K562 (cell line): ENCODE data around the gene MTRF1L. TPM values are rescaled to one million over a fixed set of nuclear protein-coding genes. Genes with fewer than 3 reads are reported as not detected.
"Not testable (repeated sequence)": the region's sequence is repeated elsewhere in the genome, so short reads cannot be mapped to it uniquely, and the experiment has no call there.

Experiments
- ATAC-seq: fragments of 200-7000 bp; cut with Tn5 transposase; 3 replicates; pipeline ENCODE4 v1.9.1; 2020; ENCODE audit warnings: moderate library complexity
- BruUV-seq: library from RNA; stranded (reverse); fragments of 400-500 nt; replicated peaks from 2 replicates; lab custom pipeline; 2021; lab: Mats Ljungman, UMichigan
- CTCF ChIA-PET: fragments of 300-600 bp; formaldehyde crosslinking; extraction: SDS; loops from one replicate; lab custom pipeline; 2021; ENCODE audit warnings: low intra/inter-chr PET ratio; lab: Yijun Ruan, JAX
- POLR2A ChIA-PET: fragments of 300-600, 350-650 bp; sonication (Branson Sonifier 250); formaldehyde crosslinking; extraction: SDS; loops from one replicate; lab custom pipeline; 2021; ENCODE audit warnings: antibody characterized with exemption, inconsistent platforms; lab: Yijun Ruan, JAX
- DNase-seq, 4 experiments: peaks; one replicate each; pipeline versions ENCODE4 v3.0.0 to v3.0.0-alpha.2; 2011 to 2018; ENCODE audit warnings: low spot score in 3 of 4, mixed read lengths in 3 of 4; ENCODE audit errors: extremely low read depth in 1 of 4
- FAIRE-seq: peaks from 2 replicates; lab custom pipeline; 2011; peaks lifted over from hg19 to GRCh38; lab: Jason Lieb, UNC
- H2AFZ ChIP-seq: 2 replicates; pipeline ENCODE4 v1.6.0; 2011; ENCODE audit warnings: low read depth, low read length, control low read depth, inconsistent platforms
- H3K27ac ChIP-seq: fragments of 200-600 bp; 3 replicates; pipeline ENCODE4 v1.8.0; 2011; ENCODE audit warnings: low read depth, mild to moderate bottlenecking, control low read depth, inconsistent platforms, low read length, moderate library complexity, mixed read lengths; ENCODE audit errors: extremely low read depth
- H3K27me3 ChIP-seq, 2 experiments: fragments of 300-600 bp in 1 of 2; 2 replicates in 1 of 2; 3 replicates in 1 of 2; pipeline versions ENCODE4 v1.6.0 to v1.8.0; 2011; ENCODE audit warnings: inconsistent platforms in 2 of 2, low read length in 2 of 2, mild to moderate bottlenecking in 1 of 2, mixed read lengths in 1 of 2, moderate library complexity in 1 of 2; ENCODE audit not compliant: control insufficient read depth in 2 of 2, insufficient read depth in 2 of 2
- H3K36me3 ChIP-seq: fragments of 300-600 bp; 3 replicates; pipeline ENCODE4 v1.8.0; 2011; ENCODE audit warnings: mild to moderate bottlenecking, low read length, inconsistent platforms; ENCODE audit not compliant: control insufficient read depth, insufficient read depth
- H3K4me1 ChIP-seq, 2 experiments: fragments of 200-600 bp in 1 of 2; replicated peaks in 1 of 2; 2 replicates in 1 of 2; 3 replicates in 1 of 2; pipeline versions ENCODE4 v1.5.1 to v1.8.0; 2011; ENCODE audit warnings: inconsistent platforms in 2 of 2, low read length in 2 of 2, mild to moderate bottlenecking in 1 of 2, mixed read lengths in 1 of 2, moderate library complexity in 1 of 2; ENCODE audit not compliant: control insufficient read depth in 2 of 2, insufficient read depth in 2 of 2
- H3K4me2 ChIP-seq: 2 replicates; pipeline ENCODE4 v1.6.1; 2011; ENCODE audit warnings: low read length, control low read depth, inconsistent platforms, mixed read lengths; ENCODE audit not compliant: insufficient read depth
- H3K4me3 ChIP-seq: fragments of 200-600 bp; sonication (generic), shearing (Covaris generic); 2 replicates; pipeline ENCODE4 v1.5.1; 2016; ENCODE audit warnings: control low read depth, inconsistent platforms
- H3K79me2 ChIP-seq: fragments of 200-600 bp; 3 replicates; pipeline ENCODE4 v1.8.0; 2011; ENCODE audit warnings: low read length, inconsistent platforms; ENCODE audit not compliant: control insufficient read depth, insufficient read depth
- H3K9ac ChIP-seq, 2 experiments: 2 replicates each; pipeline versions ENCODE4 v1.6.0 to v1.6.1; 2011; ENCODE audit warnings: low read depth in 2 of 2, low read length in 2 of 2, control low read depth in 1 of 2, inconsistent platforms in 1 of 2, mild to moderate bottlenecking in 1 of 2, mixed read lengths in 1 of 2; ENCODE audit not compliant: insufficient read depth in 1 of 2
- H3K9me1 ChIP-seq: one replicate; pipeline ENCODE4 v1.6.0; 2011; ENCODE audit warnings: inconsistent platforms, mild to moderate bottlenecking, low read length, moderate library complexity; ENCODE audit not compliant: control insufficient read depth, insufficient read depth
- H3K9me3 ChIP-seq: replicated peaks from 2 replicates; pipeline ENCODE4 v1.5.1; 2011; ENCODE audit warnings: low read depth, low read length, inconsistent platforms; ENCODE audit not compliant: control insufficient read depth, insufficient read depth
- H4K20me1 ChIP-seq: replicated peaks from 2 replicates; pipeline ENCODE4 v1.6.1; 2011; ENCODE audit warnings: low read length, inconsistent platforms, mixed read lengths; ENCODE audit not compliant: control insufficient read depth, insufficient read depth
- ATF1 ChIP-seq, 2 experiments: fragments of 450-650 bp in 1 of 2; IDR thresholded peaks; 2 replicates each; pipeline ENCODE4 v1.6.1; 2016; ENCODE audit warnings: missing compliant biosample characterization in 1 of 2, missing genetic modification characterization in 1 of 2
- CBX3 ChIP-seq, 2 experiments: IDR thresholded peaks; 1 replicate in 1 of 2; 2 replicates in 1 of 2; pipeline ENCODE4 v1.6.1; 2012; ENCODE audit warnings: inconsistent platforms in 2 of 2, low read length in 2 of 2, borderline replicate concordance in 1 of 2, control low read depth in 1 of 2
- CBX5 ChIP-seq: IDR thresholded peaks from 2 replicates; pipeline ENCODE4 v1.6.1; 2014; ENCODE audit warnings: low read depth, borderline replicate concordance
- POLR2AphosphoS2 ChIP-seq: IDR thresholded peaks from 2 replicates; pipeline ENCODE4 v1.6.1; 2012; ENCODE audit warnings: low read length, improper control_type of control experiment
- POLR2G ChIP-seq: fragments of 200-400 bp; formaldehyde crosslinking; IDR thresholded peaks from 2 replicates; pipeline ENCODE4 v1.6.1; 2017; ENCODE audit warnings: low read depth, mild to moderate bottlenecking, antibody characterized with exemption, low read length, moderate library complexity
- TEAD1 ChIP-seq, 2 experiments: fragments of 450-650 bp in 1 of 2; sonication (generic) in 1 of 2; formaldehyde crosslinking; IDR thresholded peaks; 2 replicates each; pipeline versions ENCODE4 v1.4.0 to v1.8.0; 2020 to 2022; ENCODE audit warnings: mild to moderate bottlenecking in 2 of 2, missing genetic modification reagents in 1 of 2
- TRIM24 ChIP-seq, 2 experiments: fragments of 450-650 bp; IDR thresholded peaks; 2 replicates each; pipeline ENCODE4 v1.6.1; 2016
- TRIM28 ChIP-seq: fragments of 450-650 bp; IDR thresholded peaks from 2 replicates; pipeline ENCODE4 v1.6.1; 2017
- YY1 ChIP-seq, 3 experiments: IDR thresholded peaks; 2 replicates each; pipeline ENCODE4 v1.6.1; 2011; ENCODE audit warnings: low read length in 2 of 3, mild to moderate bottlenecking in 2 of 3, moderate library complexity in 2 of 3, borderline replicate concordance in 1 of 3, control low read depth in 1 of 3, low read depth in 1 of 3; ENCODE audit not compliant: insufficient read depth in 3 of 3, insufficient replicate concordance in 2 of 3, control insufficient read depth in 1 of 3, insufficient read length in 1 of 3; ENCODE audit errors: extremely low read depth in 1 of 3
- ZFP36 ChIP-seq: fragments of 150-350 bp; IDR thresholded peaks from 2 replicates; pipeline ENCODE4 v1.6.1; 2018; ENCODE audit warnings: low read length, low read depth; ENCODE audit not compliant: partially characterized antibody
- ZNF431 ChIP-seq: sonication (generic); formaldehyde crosslinking; IDR thresholded peaks from 2 replicates; pipeline ENCODE4 v1.8.0; 2022; ENCODE audit warnings: mild to moderate bottlenecking, missing genetic modification reagents
- ZNF57 ChIP-seq: fragments of 450-650 bp; formaldehyde crosslinking; IDR thresholded peaks from 2 replicates; pipeline ENCODE4 v1.4.0; 2020; ENCODE audit warnings: mild to moderate bottlenecking, moderate library complexity
- ZNF766 ChIP-seq: fragments of 200-800 bp; sonication (Bioruptor generic); conservative IDR thresholded peaks from 2 replicates; pipeline ENCODE4 v1.6.1; 2016; ENCODE audit warnings: missing genetic modification characterization, missing compliant biosample characterization
- WGBS: fragments of 100-300 bp; shearing (Covaris generic); methylation state at CpG from one replicate; pipeline ENCODE4 v1.1.6; 2016; ENCODE audit warnings: low coverage, mixed read lengths; ENCODE audit not compliant: insufficient coverage; ENCODE audit errors: missing lambda C conversion rate; 5-methylcytosine and 5-hydroxymethylcytosine counted together
- in situ Hi-C: fragments of 300-500 bp; cut with MboI; formaldehyde crosslinking; loops from 4 replicates; pipeline ENCODE4 v1.15.0; 2018; ENCODE audit warnings: inconsistent platforms, mixed read lengths
- intact Hi-C: fragments of 100-400 bp; cut with micrococcal nuclease; formaldehyde crosslinking; loops from 2 replicates; pipeline ENCODE4 v1.14.2; 2022
- polyA plus RNA-seq, 8 experiments: library from polyadenylated mRNA; depleted of rRNA in 4 of 8; stranded (reverse) in 5 of 8; unstranded in 3 of 8; fragments of >200 nt; fragmentation: Nextera tagmentation in 2 of 8; fragmentation: Illumina TruSeq in 1 of 8; extraction: Ambion mirVana in 2 of 8; extraction: Trizol in 1 of 8; gene quantifications; 2 replicates each; pipeline versions ENCODE4 v1.2.1 to v1.2.3, GENCODE V29; 2011 to 2014; ENCODE audit warnings: inconsistent platforms in 1 of 8, missing spikeins in 1 of 8
- total RNA-seq, 7 experiments: library from RNA; depleted of rRNA in 6 of 7; stranded (reverse); fragments of >200 nt in 6 of 7; fragmentation: Illumina TruSeq in 2 of 7; extraction: Trizol in 2 of 7; gene quantifications; 2 replicates each; pipeline versions ENCODE4 v1.2.1 to v1.2.3, GENCODE V29; 2011 to 2021; ENCODE audit warnings: low replicate concordance in 1 of 7
- TF ChIP-seq, protein P1 (sequence below), 2 experiments: fragments of 450-650 bp in 1 of 2; sonication (generic) in 1 of 2; formaldehyde crosslinking; conservative IDR thresholded peaks; 2 replicates each; pipeline versions ENCODE4 v1.4.0 to v1.8.1; 2020 to 2022; ENCODE audit warnings: mild to moderate bottlenecking in 1 of 2, missing genetic modification reagents in 1 of 2
- TF ChIP-seq, protein P2 (sequence below), 2 experiments: fragments of 450-650 bp; conservative IDR thresholded peaks; 2 replicates each; pipeline ENCODE4 v1.6.1; 2017; ENCODE audit warnings: mild to moderate bottlenecking in 2 of 2, moderate library complexity in 2 of 2
- TF ChIP-seq, protein P3 (sequence below): fragments of 450-650 bp; IDR thresholded peaks from 2 replicates; pipeline ENCODE4 v1.6.1; 2018; ENCODE audit warnings: mild to moderate bottlenecking, low read depth; ENCODE audit not compliant: partially characterized antibody

Gene MTRF1L
- total and polyA plus RNA-seq, 9 of the 15 experiments (the other 6 are each of a cell fraction or from before 2014, with no cell fraction given), result 10.7 to 34.0 (median 30.2) TPM

DNA sequence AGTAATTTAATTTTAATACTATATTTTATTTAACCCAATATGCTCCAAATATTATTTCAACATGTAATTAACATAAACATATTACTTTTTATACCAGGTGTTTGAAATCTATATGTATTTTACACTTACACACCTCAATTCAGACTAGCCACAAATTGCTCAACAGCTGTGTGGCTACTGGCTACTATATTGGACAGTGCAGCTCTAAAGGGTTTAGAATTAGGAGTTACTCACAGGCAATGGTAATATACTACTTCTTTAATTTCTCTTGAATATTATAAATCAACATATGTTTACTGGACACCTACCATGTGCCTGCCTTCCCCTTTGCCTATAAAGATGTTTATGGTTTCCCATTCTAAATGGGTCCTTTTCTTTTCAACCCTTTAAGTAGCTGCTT is 2.3 kb downstream of the MTRF1L start (continued):
- 0 out of 2 replicates have a peak, but pooled peaks have one; percentile 33 for TF ChIP-seq POLR2G
- TF ChIP-seq, protein P1, sequence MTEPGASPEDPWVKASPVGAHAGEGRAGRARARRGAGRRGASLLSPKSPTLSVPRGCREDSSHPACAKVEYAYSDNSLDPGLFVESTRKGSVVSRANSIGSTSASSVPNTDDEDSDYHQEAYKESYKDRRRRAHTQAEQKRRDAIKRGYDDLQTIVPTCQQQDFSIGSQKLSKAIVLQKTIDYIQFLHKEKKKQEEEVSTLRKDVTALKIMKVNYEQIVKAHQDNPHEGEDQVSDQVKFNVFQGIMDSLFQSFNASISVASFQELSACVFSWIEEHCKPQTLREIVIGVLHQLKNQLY (CRISPR knock-in tag; conservative IDR thresholded peaks at IDR 0.05), result no peak
- TF ChIP-seq TEAD1 (CRISPR knock-in tag; IDR thresholded peaks at IDR 0.05), result no peak
- TF ChIP-seq ZNF57 (CRISPR knock-in tag), result no peak
- TF ChIP-seq POLR2AphosphoS2, result no peak

DNA sequence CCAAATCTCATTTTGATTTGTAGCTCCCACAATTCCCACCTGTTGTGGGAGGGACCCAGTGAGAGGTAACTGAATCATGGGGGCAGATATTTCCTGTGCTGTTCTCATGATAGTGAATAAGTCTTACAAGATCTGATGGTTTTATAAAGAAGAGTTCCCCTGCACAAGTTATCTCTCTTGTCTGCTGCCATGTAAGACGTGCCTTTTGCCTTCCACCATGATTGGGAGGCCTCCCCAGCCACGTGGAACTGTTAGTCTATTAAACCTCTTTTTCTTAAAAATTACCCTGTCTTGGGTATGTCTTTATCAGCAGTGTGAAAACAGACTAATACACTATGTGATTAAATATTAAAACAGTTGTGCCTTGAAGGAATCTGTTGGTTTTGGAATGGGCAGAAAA is 3.0 kb downstream of the MTRF1L start:
- H2AFZ ChIP-seq; H3K9ac ChIP-seq; DNase-seq; H3K27me3 ChIP-seq; BruUV-seq; intact Hi-C loops; H3K4me1 ChIP-seq; H4K20me1 ChIP-seq; CTCF ChIA-PET; H3K9me1 ChIP-seq; ATAC-seq; FAIRE-seq; H3K9me3 ChIP-seq; TF ChIP-seq ATF1 (CRISPR knock-in tag; IDR thresholded peaks at IDR 0.05): not testable (repeated sequence)
- in situ Hi-C loops, result loop anchor here (25.0 kb wide), 2 partner anchors 1513 to 1587 kb away; partner anchors contain the start of gene CNKSR3
- H3K79me2 ChIP-seq, result peaks cover 97% of the 10 kb centered on the region
- 14% methylated on average over 2 of the region's 2 CpGs for WGBS
- POLR2A ChIA-PET, result interaction anchor here (3.5 kb wide), 1 partner anchor 15 kb away, joined by 37 read pairs; the partner anchor contains the start of gene FBXO5
- peak overlapping the region; percentile 43 for H3K4me2 ChIP-seq
- peaks cover 67% of the 10 kb centered on the region for H3K36me3 ChIP-seq
- H3K4me3 ChIP-seq, result 0 out of 2 replicates have a peak overlapping the region, but pooled peaks have one; percentile 1
- H3K27ac ChIP-seq, result peak overlapping the region; percentile 25; the same call in 2 of the 3 replicates
- TF ChIP-seq CBX5 (0 out of 2 replicates have a peak, but pooled peaks have one; percentile 47), CBX3 (IDR thresholded peaks at IDR 0.05; ENCODE audit: borderline replicate concordance in 1 of 2, low read length in 2 of 2) (peak in 1 of 2 experiments; percentile 73; a peak in 1 of 3 replicates), ATF1 (tag; IDR thresholded peaks at IDR 0.05) (0 out of 2 replicates have a peak, but pooled peaks have one; percentile 18), TRIM24 (IDR thresholded peaks at IDR 0.05) (peak; percentile 75 to 83), TRIM28 (peak; percentile 65), ZFP36 (peak; percentile 84), ZNF766 (CRISPR knock-in tag) (peak; percentile 80), YY1 (IDR thresholded peaks at IDR 0.05; ENCODE audit: borderline replicate concordance in 1 of 3, control insufficient read depth in 1 of 3, extremely low read depth in 1 of 3, insufficient read depth in 3 of 3, insufficient read length in 1 of 3, insufficient replicate concordance in 2 of 3, low read depth in 1 of 3, low read length in 2 of 3) (peak in 1 of 3 experiments; percentile 24), ZNF431 (CRISPR knock-in tag) (peak; percentile 96)
- TF ChIP-seq, protein P2, sequence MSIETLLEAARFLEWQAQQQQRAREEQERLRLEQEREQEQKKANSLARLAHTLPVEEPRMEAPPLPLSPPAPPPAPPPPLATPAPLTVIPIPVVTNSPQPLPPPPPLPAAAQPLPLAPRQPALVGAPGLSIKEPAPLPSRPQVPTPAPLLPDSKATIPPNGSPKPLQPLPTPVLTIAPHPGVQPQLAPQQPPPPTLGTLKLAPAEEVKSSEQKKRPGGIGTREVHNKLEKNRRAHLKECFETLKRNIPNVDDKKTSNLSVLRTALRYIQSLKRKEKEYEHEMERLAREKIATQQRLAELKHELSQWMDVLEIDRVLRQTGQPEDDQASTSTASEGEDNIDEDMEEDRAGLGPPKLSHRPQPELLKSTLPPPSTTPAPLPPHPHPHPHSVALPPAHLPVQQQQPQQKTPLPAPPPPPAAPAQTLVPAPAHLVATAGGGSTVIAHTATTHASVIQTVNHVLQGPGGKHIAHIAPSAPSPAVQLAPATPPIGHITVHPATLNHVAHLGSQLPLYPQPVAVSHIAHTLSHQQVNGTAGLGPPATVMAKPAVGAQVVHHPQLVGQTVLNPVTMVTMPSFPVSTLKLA (conservative IDR thresholded peaks at IDR 0.05), result peak in 1 of 2 experiments; percentile 27; a peak in 3 of 4 replicates
- TF ChIP-seq, protein P3, sequence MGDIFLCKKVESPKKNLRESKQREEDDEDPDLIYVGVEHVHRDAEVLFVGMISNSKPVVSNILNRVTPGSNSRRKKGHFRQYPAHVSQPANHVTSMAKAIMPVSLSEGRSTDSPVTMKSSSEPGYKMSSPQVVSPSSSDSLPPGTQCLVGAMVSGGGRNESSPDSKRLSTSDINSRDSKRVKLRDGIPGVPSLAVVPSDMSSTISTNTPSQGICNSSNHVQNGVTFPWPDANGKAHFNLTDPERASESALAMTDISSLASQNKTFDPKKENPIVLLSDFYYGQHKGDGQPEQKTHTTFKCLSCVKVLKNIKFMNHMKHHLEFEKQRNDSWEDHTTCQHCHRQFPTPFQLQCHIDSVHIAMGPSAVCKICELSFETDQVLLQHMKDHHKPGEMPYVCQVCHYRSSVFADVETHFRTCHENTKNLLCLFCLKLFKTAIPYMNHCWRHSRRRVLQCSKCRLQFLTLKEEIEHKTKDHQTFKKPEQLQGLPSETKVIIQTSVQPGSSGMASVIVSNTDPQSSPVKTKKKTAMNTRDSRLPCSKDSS, result peak; percentile 52
